HEK293 (cell line): ENCODE measurements around the gene DDX53.

ENCODE experiments used
- CTCF ChIP-seq: fragments of 450-650 bp; formaldehyde crosslinking; IDR thresholded peaks from 2 replicates; pipeline ENCODE4 v1.5.1; 2016; ENCODE audit warnings: missing biosample characterization, missing genetic modification characterization
- OVOL3 ChIP-seq: fragments of 450-650 bp; formaldehyde crosslinking; IDR thresholded peaks from 2 replicates; pipeline ENCODE4 v1.5.1; 2016; ENCODE audit warnings: missing biosample characterization, missing genetic modification characterization
- TRIM28 ChIP-seq: IDR thresholded peaks from 2 replicates; pipeline ENCODE4 v1.6.1; 2011; ENCODE audit warnings: low read length, control low read depth, borderline replicate concordance
- ZBTB7A ChIP-seq: fragments of 450-650 bp; formaldehyde crosslinking; IDR thresholded peaks from 2 replicates; pipeline ENCODE4 v1.5.1; 2016; ENCODE audit warnings: low read depth, missing biosample characterization, missing genetic modification characterization
- ZNF114 ChIP-seq: fragments of 450-650 bp; formaldehyde crosslinking; IDR thresholded peaks from 2 replicates; pipeline ENCODE4 v1.5.0; 2017; ENCODE audit warnings: missing biosample characterization, missing genetic modification characterization
- ZNF148 ChIP-seq: fragments of 450-650 bp; formaldehyde crosslinking; IDR thresholded peaks from 2 replicates; pipeline ENCODE4 v1.5.0; 2017; ENCODE audit warnings: missing biosample characterization, missing genetic modification characterization, borderline replicate concordance
- ZNF175 ChIP-seq: fragments of 450-650 bp; formaldehyde crosslinking; IDR thresholded peaks from 2 replicates; pipeline ENCODE4 v1.5.1; 2016; ENCODE audit warnings: missing biosample characterization, missing genetic modification characterization
- ZNF510 ChIP-seq: fragments of 450-650 bp; formaldehyde crosslinking; IDR thresholded peaks from 2 replicates; pipeline ENCODE4 v1.5.1; 2018; ENCODE audit warnings: mild to moderate bottlenecking, missing genetic modification characterization, missing biosample characterization; ENCODE audit not compliant: insufficient replicate concordance
- ZNF596 ChIP-seq: fragments of 450-650 bp; IDR thresholded peaks from 2 replicates; pipeline ENCODE4 v1.5.0; 2018; ENCODE audit warnings: missing biosample characterization, mild to moderate bottlenecking, missing genetic modification characterization, moderate library complexity
- ZSCAN5A ChIP-seq: fragments of 450-650 bp; formaldehyde crosslinking; IDR thresholded peaks from 2 replicates; pipeline ENCODE4 v1.5.1; 2016; ENCODE audit warnings: missing biosample characterization, missing genetic modification characterization
- TF ChIP-seq, protein P1 (sequence below): fragments of 450-650 bp; formaldehyde crosslinking; IDR thresholded peaks from 2 replicates; pipeline ENCODE4 v1.5.1; 2017; ENCODE audit warnings: missing biosample characterization, missing genetic modification characterization
- TF ChIP-seq, protein P2 (sequence below): fragments of 450-650 bp; formaldehyde crosslinking; conservative IDR thresholded peaks from 2 replicates; pipeline ENCODE4 v1.5.1; 2016; ENCODE audit warnings: low read depth, missing biosample characterization, missing genetic modification characterization
- TF ChIP-seq, protein P3 (sequence below): fragments of 450-650 bp; formaldehyde crosslinking; IDR thresholded peaks from 2 replicates; pipeline ENCODE4; 2016; ENCODE audit warnings: missing biosample characterization, missing genetic modification characterization

DNA sequence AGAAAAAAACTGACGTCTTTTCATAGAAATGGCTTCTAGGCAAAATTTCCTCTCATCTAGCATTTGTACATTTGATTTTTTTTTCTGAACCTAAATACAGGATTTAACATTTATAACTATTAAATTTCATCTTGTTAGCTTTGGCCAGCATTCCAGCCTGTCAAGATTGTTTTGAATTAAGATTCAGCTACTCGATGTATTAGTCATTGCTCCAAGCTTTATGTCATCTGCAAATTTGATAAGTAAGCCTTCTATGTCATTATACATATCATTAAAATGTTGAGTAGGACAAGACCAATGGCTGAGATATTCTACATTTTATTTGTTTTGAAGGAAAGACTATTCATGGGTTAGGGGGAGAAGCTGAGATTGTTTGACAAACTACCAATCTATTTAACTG lies 46.7 kb downstream of the DDX53 start:
- TF ChIP-seq CTCF (tag by site-specific recombination) (no peak), ZNF510 (tag by site-specific recombination) (no peak), ZNF114 (tag by site-specific recombination) (no peak), ZNF596 (tag by site-specific recombination) (no peak), OVOL3 (no peak), TRIM28 (no peak), ZNF175 (tag by site-specific recombination) (no peak), ZSCAN5A (tag by site-specific recombination) (no peak), ZNF148 (tag by site-specific recombination) (no peak), ZBTB7A (tag by site-specific recombination) (no peak)
- TF ChIP-seq, protein P1, sequence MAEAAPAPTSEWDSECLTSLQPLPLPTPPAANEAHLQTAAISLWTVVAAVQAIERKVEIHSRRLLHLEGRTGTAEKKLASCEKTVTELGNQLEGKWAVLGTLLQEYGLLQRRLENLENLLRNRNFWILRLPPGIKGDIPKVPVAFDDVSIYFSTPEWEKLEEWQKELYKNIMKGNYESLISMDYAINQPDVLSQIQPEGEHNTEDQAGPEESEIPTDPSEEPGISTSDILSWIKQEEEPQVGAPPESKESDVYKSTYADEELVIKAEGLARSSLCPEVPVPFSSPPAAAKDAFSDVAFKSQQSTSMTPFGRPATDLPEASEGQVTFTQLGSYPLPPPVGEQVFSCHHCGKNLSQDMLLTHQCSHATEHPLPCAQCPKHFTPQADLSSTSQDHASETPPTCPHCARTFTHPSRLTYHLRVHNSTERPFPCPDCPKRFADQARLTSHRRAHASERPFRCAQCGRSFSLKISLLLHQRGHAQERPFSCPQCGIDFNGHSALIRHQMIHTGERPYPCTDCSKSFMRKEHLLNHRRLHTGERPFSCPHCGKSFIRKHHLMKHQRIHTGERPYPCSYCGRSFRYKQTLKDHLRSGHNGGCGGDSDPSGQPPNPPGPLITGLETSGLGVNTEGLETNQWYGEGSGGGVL (tag by site-specific recombination), result no peak
- TF ChIP-seq, protein P2, sequence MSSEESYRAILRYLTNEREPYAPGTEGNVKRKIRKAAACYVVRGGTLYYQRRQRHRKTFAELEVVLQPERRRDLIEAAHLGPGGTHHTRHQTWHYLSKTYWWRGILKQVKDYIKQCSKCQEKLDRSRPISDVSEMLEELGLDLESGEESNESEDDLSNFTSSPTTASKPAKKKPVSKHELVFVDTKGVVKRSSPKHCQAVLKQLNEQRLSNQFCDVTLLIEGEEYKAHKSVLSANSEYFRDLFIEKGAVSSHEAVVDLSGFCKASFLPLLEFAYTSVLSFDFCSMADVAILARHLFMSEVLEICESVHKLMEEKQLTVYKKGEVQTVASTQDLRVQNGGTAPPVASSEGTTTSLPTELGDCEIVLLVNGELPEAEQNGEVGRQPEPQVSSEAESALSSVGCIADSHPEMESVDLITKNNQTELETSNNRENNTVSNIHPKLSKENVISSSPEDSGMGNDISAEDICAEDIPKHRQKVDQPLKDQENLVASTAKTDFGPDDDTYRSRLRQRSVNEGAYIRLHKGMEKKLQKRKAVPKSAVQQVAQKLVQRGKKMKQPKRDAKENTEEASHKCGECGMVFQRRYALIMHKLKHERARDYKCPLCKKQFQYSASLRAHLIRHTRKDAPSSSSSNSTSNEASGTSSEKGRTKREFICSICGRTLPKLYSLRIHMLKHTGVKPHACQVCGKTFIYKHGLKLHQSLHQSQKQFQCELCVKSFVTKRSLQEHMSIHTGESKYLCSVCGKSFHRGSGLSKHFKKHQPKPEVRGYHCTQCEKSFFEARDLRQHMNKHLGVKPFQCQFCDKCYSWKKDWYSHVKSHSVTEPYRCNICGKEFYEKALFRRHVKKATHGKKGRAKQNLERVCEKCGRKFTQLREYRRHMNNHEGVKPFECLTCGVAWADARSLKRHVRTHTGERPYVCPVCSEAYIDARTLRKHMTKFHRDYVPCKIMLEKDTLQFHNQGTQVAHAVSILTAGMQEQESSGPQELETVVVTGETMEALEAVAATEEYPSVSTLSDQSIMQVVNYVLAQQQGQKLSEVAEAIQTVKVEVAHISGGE (tag by site-specific recombination), result no peak
- TF ChIP-seq, protein P3, sequence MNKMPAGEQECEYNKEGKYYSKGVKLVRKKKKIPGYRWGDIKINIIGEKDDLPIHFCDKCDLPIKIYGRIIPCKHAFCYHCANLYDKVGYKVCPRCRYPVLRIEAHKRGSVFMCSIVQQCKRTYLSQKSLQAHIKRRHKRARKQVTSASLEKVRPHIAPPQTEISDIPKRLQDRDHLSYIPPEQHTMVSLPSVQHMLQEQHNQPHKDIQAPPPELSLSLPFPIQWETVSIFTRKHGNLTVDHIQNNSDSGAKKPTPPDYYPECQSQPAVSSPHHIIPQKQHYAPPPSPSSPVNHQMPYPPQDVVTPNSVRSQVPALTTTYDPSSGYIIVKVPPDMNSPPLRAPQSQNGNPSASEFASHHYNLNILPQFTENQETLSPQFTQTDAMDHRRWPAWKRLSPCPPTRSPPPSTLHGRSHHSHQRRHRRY, result no peak
